Body of pancreas (tissue), 4 donors: ENCODE results near the gene CMA1. TPM values are rescaled to one million over a fixed set of nuclear protein-coding genes. Genes with fewer than 3 reads are reported as not detected.
"Not testable (repeated sequence)": the region's sequence is repeated elsewhere in the genome, so short reads cannot be mapped to it uniquely, and the experiment has no call there.

ENCODE experiments used
- ATAC-seq: fragments of 150-250 bp; one replicate; pipeline ENCODE4 v1.9.1; 2016
- DNase-seq, 4 donors: peaks; one replicate each; pipeline ENCODE4 v3.0.0-alpha.2; 2019
- H3K27ac ChIP-seq, 4 donors: fragments of 200-600 bp; sonication (generic); 1 replicate in 3 of 4; 2 replicates in 1 of 4; pipeline versions ENCODE4 v1.5.1 to v1.6.1; 2016 to 2019; ENCODE audit warnings: mild to moderate bottlenecking in 1 of 4, mixed read lengths in 1 of 4, moderate library complexity in 1 of 4
- H3K27me3 ChIP-seq, 2 donors: fragments of 200-600 bp; sonication (generic); one replicate each; pipeline ENCODE4 v1.6.0; 2016; ENCODE audit warnings: mild to moderate bottlenecking in 1 of 2
- H3K36me3 ChIP-seq, 2 donors: fragments of 200-600 bp; sonication (generic); replicated peaks in 1 of 2; 2 replicates each; pipeline ENCODE4 v1.5.1; 2016; ENCODE audit warnings: low read depth in 2 of 2; ENCODE audit not compliant: insufficient read depth in 1 of 2
- H3K4me1 ChIP-seq: fragments of 200-600 bp; sonication (generic); one replicate; pipeline ENCODE4 v1.6.0; 2016
- H3K4me3 ChIP-seq, 2 donors: fragments of 200-600 bp; sonication (generic); 1 replicate in 1 of 2; 2 replicates in 1 of 2; pipeline ENCODE4 v1.5.1; 2016 to 2019
- H3K9me3 ChIP-seq, 3 donors: fragments of 200-600 bp; sonication (generic); 1 replicate in 2 of 3; 2 replicates in 1 of 3; pipeline ENCODE4 v1.5.1; 2016
- POLR2A ChIP-seq, 3 donors: fragments of 450-650 bp; IDR thresholded peaks; one replicate each; pipeline ENCODE4 v1.6.1; 2016; ENCODE audit warnings: antibody characterized with exemption in 3 of 3, mild to moderate bottlenecking in 2 of 3
- WGBS, 2 donors: methylation state at CpG; one replicate each; pipeline ENCODE4 v1.1.5; 2017; 5-methylcytosine and 5-hydroxymethylcytosine counted together
- intact Hi-C: fragments of 100-400 bp; cut with DNase I; formaldehyde crosslinking; loops from one replicate; pipeline ENCODE4 v1.15.1; 2023
- total RNA-seq, 2 donors: library from RNA; depleted of rRNA; stranded (reverse); fragments of >200 nt; gene quantifications; one replicate each; pipeline ENCODE4 v1.1.0, GENCODE V29; 2016
- TF ChIP-seq, protein P1 (sequence below), 7 experiments: fragments of 450-650 bp in 4 of 7; fragments of 200-600 bp in 3 of 7; sonication (generic) in 3 of 7; IDR thresholded peaks; one replicate each; pipeline ENCODE4 v1.5.1; 2016 to 2019; ENCODE audit warnings: antibody characterized with exemption in 7 of 7

The CMA1 gene
- total RNA-seq, 2 donors from 2014 or later: not detected

DNA sequence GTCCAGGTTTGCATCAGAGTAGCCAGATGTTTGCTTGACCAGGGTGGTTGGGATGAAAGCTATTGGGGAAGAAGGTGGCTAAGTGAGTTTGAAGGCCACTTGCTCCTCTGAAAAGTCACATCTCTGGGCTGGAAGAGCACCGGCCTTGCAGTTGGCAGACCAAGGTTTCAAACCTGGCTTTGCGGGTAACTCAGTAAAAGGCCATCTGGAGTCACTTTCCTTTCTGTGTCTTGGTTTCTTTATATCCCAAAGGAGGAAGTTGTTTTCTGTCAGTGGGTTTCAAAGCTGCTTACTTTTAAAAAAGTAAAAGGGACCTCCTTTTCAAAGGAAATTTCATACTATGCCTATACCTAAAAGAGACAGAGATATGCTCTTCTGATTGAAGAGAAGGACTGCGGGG, 26.2 kb upstream of the CMA1 start:
- Histone ChIP-seq H3K36me3 (no peaks in the 10 kb centered on the region), H3K27ac (no peak overlapping the region), H3K4me1 (no peaks in the 10 kb centered on the region), H3K4me3 (no peak overlapping the region), H3K9me3 (no peaks in the 10 kb centered on the region), H3K27me3 (no peaks in the 10 kb centered on the region)
- WGBS, 2 donors: 38 to 50% methylated on average over 3 of the region's 3 CpGs
- TF ChIP-seq, protein P1, sequence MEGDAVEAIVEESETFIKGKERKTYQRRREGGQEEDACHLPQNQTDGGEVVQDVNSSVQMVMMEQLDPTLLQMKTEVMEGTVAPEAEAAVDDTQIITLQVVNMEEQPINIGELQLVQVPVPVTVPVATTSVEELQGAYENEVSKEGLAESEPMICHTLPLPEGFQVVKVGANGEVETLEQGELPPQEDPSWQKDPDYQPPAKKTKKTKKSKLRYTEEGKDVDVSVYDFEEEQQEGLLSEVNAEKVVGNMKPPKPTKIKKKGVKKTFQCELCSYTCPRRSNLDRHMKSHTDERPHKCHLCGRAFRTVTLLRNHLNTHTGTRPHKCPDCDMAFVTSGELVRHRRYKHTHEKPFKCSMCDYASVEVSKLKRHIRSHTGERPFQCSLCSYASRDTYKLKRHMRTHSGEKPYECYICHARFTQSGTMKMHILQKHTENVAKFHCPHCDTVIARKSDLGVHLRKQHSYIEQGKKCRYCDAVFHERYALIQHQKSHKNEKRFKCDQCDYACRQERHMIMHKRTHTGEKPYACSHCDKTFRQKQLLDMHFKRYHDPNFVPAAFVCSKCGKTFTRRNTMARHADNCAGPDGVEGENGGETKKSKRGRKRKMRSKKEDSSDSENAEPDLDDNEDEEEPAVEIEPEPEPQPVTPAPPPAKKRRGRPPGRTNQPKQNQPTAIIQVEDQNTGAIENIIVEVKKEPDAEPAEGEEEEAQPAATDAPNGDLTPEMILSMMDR (IDR thresholded peaks at IDR 0.05): no peak
- no peak for TF ChIP-seq POLR2A (IDR thresholded peaks at IDR 0.05)
- intact Hi-C loops: no loop called here
- DNase-seq (no peak), ATAC-seq (no peak)

DNA sequence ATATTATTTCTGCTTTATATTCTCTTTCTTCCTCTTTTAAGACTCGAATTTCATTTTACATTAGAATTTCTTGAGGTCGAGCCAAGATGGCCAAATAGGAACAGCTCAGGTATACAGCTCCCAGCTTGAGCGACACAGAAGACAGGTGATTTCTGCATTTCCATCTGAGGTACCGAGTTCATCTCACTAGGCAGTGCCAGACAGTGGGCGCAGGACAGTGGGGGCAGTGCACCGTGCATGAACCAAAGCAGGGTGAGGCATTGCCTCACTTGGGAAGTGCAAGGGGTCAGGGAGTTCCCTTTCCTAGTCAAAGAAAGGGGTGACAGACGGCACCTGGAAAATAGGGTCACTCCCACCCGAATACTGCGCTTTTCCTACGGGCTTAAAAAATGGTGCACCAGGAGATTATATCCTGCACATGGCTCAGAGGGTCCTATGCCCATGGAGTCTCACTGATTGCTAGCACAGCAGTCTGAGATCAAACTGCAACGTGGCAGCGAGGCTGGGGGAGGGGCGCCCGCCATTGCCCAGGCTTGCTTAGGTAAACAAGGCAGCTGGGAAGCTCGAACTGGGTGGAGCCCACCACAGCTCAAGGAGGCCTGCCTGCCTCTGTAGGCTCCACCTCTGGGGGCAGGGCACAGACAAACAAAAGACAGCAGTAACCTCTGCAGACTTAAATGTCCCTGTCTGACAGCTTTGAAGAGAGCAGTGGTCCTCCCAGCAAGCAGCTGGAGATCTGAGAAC, 18.0 kb upstream of the CMA1 start:
- H3K4me3 ChIP-seq, H3K27ac ChIP-seq, intact Hi-C loops, H3K4me1 ChIP-seq, ATAC-seq, H3K9me3 ChIP-seq, H3K27me3 ChIP-seq, H3K36me3 ChIP-seq, DNase-seq: not testable (repeated sequence)
- WGBS, 2 donors: 65 to 72% methylated on average over 15 of the region's 15 CpGs

DNA sequence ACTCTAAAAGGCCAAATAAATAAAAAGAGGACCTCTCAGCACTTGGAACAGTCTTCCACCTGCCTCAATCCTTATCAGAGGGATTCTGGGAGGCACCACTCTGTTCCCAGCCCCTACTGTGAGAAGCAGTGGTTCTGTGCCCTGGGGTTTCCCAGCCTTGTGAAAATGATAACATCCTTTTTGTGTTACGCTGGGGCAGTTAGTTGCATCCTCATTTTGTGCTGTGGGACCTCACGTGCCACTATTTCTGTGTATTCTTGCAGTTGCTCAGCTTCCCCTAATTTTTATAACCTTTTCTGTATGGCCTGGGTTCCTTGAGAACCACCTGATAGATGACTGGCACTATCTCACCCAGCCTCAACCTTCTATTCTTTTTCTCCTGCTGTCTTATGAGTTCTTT, 10.8 kb upstream of the CMA1 start:
- intact Hi-C loops: no loop called here
- H3K27me3 ChIP-seq: no peaks in the 10 kb centered on the region
- DNase-seq: no peak
- no peaks in the 10 kb centered on the region for H3K36me3 ChIP-seq
- no peak overlapping the region for H3K27ac ChIP-seq
- no peaks in the 10 kb centered on the region for H3K4me1 ChIP-seq
- ATAC-seq: no peak
- H3K4me3 ChIP-seq: no peak overlapping the region
- H3K9me3 ChIP-seq: no peaks in the 10 kb centered on the region
- 67 to 84% methylated on average over 2 of the region's 2 CpGs for WGBS, 2 donors
- no peak for TF ChIP-seq POLR2A (IDR thresholded peaks at IDR 0.05)
- TF ChIP-seq, protein P1 (IDR thresholded peaks at IDR 0.05): no peak

DNA sequence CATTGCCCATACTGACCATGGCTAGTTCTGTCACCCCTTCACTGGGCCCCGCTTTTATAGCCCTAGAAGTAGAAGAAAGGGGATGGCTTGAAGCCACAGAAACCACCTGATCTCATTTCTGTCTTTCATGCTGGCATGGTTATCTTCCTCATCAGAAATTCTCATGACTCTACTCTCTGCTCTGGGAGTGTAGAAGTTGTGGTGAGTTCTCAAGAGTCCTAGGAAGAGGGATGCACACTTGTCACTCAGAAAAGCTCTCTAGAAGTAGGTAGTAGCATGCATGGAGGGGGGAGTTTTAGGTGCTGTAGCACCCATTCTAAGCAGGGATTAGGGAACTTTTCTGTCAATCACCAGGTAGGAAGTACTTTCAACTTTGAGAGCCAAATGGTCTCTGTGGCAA, 6.1 kb upstream of the CMA1 start:
- Histone ChIP-seq H3K9me3 (no peaks in the 10 kb centered on the region), H3K4me3 (no peak overlapping the region), H3K36me3 (no peaks in the 10 kb centered on the region), H3K4me1 (no peaks in the 10 kb centered on the region), H3K27ac (no peak overlapping the region), H3K27me3 (no peaks in the 10 kb centered on the region)
- DNase-seq: no peak
- intact Hi-C loops: no loop called here
- 78 to 91% methylated on average over 1 of the region's 1 CpG for WGBS, 2 donors
- ATAC-seq: no peak
- TF ChIP-seq POLR2A (IDR thresholded peaks at IDR 0.05): no peak
- TF ChIP-seq, protein P1 (IDR thresholded peaks at IDR 0.05): no peak

DNA sequence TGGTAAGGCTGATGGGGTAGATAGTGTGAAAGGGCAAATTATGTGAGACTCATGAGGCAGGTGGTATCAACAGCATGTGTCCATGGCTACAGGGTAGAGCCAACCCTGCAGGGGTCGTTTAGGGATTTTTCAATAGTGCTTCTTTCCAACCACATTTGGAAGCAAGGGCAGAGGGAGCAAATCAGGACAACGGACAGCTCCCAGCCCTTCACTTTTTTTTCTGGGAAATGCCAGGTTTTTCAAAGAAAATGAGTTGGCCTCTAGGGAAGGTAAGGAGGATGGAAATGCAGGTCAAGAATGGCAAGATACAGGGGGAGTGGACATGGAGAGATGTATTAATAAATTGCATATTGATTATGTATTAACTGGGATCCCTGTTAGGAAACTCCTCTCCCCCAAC, 4.9 kb upstream of the CMA1 start:
- TF ChIP-seq POLR2A (IDR thresholded peaks at IDR 0.05): no peak
- TF ChIP-seq, protein P1 (IDR thresholded peaks at IDR 0.05): no peak
- no peaks in the 10 kb centered on the region for H3K9me3 ChIP-seq
- DNase-seq: no peak
- intact Hi-C loops: no loop called here
- no peak overlapping the region for H3K4me3 ChIP-seq
- no peaks in the 10 kb centered on the region for H3K4me1 ChIP-seq
- ATAC-seq: no peak
- no peaks in the 10 kb centered on the region for H3K27me3 ChIP-seq
- WGBS, 2 donors: 7 to 9% methylated on average over 2 of the region's 2 CpGs
- H3K27ac ChIP-seq: no peak overlapping the region
- no peaks in the 10 kb centered on the region for H3K36me3 ChIP-seq
